Measurements from ENCODE around the gene ANK3. TPM values are rescaled to one million over a fixed set of nuclear protein-coding genes. Genes with fewer than 3 reads are reported as not detected.

The ANK3 gene
- total RNA-seq, 6 experiments from 2014 or later = 7.8 to 25.7 (median 16.6) TPM

DNA sequence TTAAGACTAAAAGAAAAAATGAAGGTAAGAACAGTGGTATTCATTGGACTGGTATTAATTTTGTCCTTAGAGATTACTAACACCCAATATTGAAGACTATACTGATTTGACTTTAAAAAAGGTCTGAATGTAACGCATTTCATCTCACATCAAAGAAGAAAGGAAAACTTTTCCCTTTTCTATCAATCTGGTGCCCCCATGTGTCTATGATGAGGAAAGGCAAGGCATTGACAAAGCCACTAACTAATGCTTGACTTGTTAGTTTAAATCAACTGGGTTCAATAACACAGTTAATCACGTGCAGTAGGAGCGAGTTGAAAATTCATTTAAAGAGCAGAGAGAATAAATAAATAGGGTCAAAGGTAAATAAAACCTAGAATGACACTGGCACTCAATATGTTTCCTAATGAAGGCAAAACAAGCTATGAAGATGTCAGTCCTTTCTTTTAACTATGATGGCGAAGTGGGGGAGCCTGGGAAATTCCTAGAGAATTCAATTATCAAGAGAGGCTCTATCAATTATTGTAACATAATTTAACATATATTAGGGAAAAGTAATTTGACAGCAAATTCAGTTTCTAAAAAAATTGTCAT is 180.9 kb downstream of the ANK3 start:
- Histone ChIP-seq H3K27me3 (no peaks in the 10 kb centered on the region), H3K4me1 (no peaks in the 10 kb centered on the region), H3K4me3 (no peak overlapping the region), H3K27ac (no peak overlapping the region), H3K9me3 (no peaks in the 10 kb centered on the region), H3K36me3 (no peaks in the 10 kb centered on the region)
- no peak for DNase-seq
- ATAC-seq = peak; percentile 73 to 81 (median 78)
- intact Hi-C loops (cut with DNase I) = loop anchor here in 1 of 2 donors (5.0 kb wide), 1 partner anchor 96 kb away; no protein-coding TSS in a partner anchor
- WGBS (ENCODE audit: insufficient coverage, low coverage, low lambda C conversion rate, missing lambda C conversion rate) = 32% methylated on average over 4 of the region's 4 CpGs
- no peak for TF ChIP-seq POLR2A (IDR thresholded peaks at IDR 0.05)
- TF ChIP-seq, protein P1, sequence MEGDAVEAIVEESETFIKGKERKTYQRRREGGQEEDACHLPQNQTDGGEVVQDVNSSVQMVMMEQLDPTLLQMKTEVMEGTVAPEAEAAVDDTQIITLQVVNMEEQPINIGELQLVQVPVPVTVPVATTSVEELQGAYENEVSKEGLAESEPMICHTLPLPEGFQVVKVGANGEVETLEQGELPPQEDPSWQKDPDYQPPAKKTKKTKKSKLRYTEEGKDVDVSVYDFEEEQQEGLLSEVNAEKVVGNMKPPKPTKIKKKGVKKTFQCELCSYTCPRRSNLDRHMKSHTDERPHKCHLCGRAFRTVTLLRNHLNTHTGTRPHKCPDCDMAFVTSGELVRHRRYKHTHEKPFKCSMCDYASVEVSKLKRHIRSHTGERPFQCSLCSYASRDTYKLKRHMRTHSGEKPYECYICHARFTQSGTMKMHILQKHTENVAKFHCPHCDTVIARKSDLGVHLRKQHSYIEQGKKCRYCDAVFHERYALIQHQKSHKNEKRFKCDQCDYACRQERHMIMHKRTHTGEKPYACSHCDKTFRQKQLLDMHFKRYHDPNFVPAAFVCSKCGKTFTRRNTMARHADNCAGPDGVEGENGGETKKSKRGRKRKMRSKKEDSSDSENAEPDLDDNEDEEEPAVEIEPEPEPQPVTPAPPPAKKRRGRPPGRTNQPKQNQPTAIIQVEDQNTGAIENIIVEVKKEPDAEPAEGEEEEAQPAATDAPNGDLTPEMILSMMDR (IDR thresholded peaks at IDR 0.05) = peak; percentile 69 to 76 (median 74)

DNA sequence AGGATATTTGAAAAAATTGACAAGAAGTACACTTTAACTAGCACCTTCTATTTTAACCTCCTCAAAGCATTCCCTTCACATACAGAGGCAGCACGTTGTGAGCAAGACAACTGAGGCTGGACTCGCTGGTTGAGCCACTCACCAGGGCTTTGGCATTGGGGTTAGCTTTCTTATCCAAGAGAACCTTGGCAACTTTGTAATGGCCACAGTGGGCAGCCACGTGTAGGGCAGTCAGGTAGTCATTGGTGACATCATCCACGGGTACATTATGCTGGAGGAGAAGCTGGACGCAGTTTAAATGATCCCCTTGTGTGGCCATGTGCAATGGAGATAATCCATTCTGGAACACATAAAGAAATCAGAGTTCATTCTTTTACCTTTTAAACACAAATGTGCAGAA is 181.8 kb downstream of the ANK3 start:
- DNase-seq = no peak
- Histone ChIP-seq H3K36me3 (no peaks in the 10 kb centered on the region), H3K4me3 (no peak overlapping the region), H3K27me3 (no peaks in the 10 kb centered on the region), H3K4me1 (no peaks in the 10 kb centered on the region), H3K27ac (no peak overlapping the region), H3K9me3 (no peaks in the 10 kb centered on the region)
- 84% methylated on average over 3 of the region's 5 CpGs for WGBS (ENCODE audit: insufficient coverage, low coverage, low lambda C conversion rate, missing lambda C conversion rate)
- ATAC-seq = peak in 1 of 4 donors; percentile 39
- no peak for TF ChIP-seq POLR2A (IDR thresholded peaks at IDR 0.05)
- TF ChIP-seq, protein P1 (IDR thresholded peaks at IDR 0.05) = no peak
- intact Hi-C loops (cut with DNase I) = loop anchor here in 1 of 2 donors (5.0 kb wide), 1 partner anchor 96 kb away; no protein-coding TSS in a partner anchor

DNA sequence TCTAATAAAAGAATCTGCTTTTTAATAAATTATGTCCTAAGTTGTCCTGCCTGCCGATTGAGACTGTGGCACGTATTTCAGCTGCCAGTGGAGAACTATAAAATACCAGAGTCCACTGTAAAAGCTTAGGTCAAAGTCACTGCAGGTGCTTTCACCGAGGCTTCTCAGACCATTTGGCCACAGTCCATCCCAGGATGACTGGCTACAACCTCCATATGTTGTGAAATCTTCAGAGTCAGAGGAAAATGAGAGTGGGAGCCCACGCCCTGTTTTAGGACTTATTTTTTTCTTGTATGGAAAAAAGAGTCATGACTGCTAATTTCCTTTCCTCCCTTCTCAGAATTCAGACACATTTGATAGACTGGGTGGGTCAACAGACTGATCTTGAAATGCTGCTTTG is 182.9 kb downstream of the ANK3 start:
- Histone ChIP-seq H3K4me1 (no peaks in the 10 kb centered on the region), H3K9me3 (no peaks in the 10 kb centered on the region), H3K27ac (no peak overlapping the region), H3K36me3 (no peaks in the 10 kb centered on the region), H3K4me3 (no peak overlapping the region), H3K27me3 (no peaks in the 10 kb centered on the region)
- DNase-seq = peak in 1 of 3 donors; percentile 23
- intact Hi-C loops (cut with DNase I) = loop anchor here in 1 of 2 donors (5.0 kb wide), 1 partner anchor 94 kb away; no protein-coding TSS in a partner anchor
- ATAC-seq = peak; percentile 40 to 62 (median 52)
- 28% methylated on average over 4 of the region's 4 CpGs for WGBS (ENCODE audit: insufficient coverage, low coverage, low lambda C conversion rate, missing lambda C conversion rate)
- no peak for TF ChIP-seq POLR2A (IDR thresholded peaks at IDR 0.05)
- TF ChIP-seq, protein P1 (IDR thresholded peaks at IDR 0.05) = no peak

DNA sequence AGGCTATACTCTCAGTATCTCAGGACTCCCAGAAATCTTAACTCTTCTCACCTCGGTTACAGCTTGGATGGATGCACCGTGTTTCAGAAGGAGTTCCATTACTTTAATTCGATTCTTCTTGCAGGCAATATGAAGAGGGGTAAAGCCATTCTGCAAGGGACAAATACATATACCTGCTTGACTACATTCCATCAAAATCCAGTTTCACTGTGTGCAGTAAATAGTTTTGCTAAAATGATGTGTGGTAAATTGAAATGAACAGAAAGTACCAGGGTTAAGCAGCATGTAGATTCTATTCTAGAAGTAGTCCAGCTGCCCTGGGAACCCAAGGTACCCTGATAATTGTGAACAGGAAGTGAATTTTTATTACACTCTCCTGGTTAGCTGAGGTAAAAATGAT is 183.9 kb downstream of the ANK3 start:
- intact Hi-C loops (cut with DNase I) = loop anchor here in 1 of 2 donors (5.0 kb wide), 1 partner anchor 93 kb away; no protein-coding TSS in a partner anchor
- WGBS (ENCODE audit: insufficient coverage, low coverage, low lambda C conversion rate, missing lambda C conversion rate) = 80% methylated on average over 2 of the region's 3 CpGs

More for the DNA sequence above, 183.9 kb downstream of the ANK3 start:
- DNase-seq (no peak), ATAC-seq (no peak)
- H3K9me3 ChIP-seq = no peaks in the 10 kb centered on the region
- no peaks in the 10 kb centered on the region for H3K4me1 ChIP-seq
- H3K4me3 ChIP-seq = no peak overlapping the region
- H3K27ac ChIP-seq = no peak overlapping the region
- TF ChIP-seq, protein P1 (IDR thresholded peaks at IDR 0.05) = no peak
- TF ChIP-seq POLR2A (IDR thresholded peaks at IDR 0.05) = no peak
- H3K36me3 ChIP-seq = no peaks in the 10 kb centered on the region
- no peaks in the 10 kb centered on the region for H3K27me3 ChIP-seq
